Glutamatergic neuron (in vitro differentiated cells): ENCODE data around the gene CA9. TPM values are rescaled to one million over a fixed set of nuclear protein-coding genes. Genes with fewer than 3 reads are reported as not detected.

Experiments used
- DNase-seq: peaks from one replicate; pipeline ENCODE4 v3.0.0; 2022
- H3K27ac Mint-ChIP-seq: one replicate; pipeline ENCODE4 v1.8.0; 2020; ENCODE audit warnings: mild to moderate bottlenecking, mixed read lengths, inconsistent platforms; ENCODE audit not compliant: unreplicated experiment
- H3K27me3 Mint-ChIP-seq: one replicate; pipeline ENCODE4 v1.8.0; 2020; ENCODE audit warnings: mild to moderate bottlenecking, moderate library complexity, mixed read lengths, inconsistent platforms; ENCODE audit not compliant: unreplicated experiment
- H3K36me3 Mint-ChIP-seq: one replicate; pipeline ENCODE4 v1.8.0; 2020; ENCODE audit warnings: mild to moderate bottlenecking, mixed read lengths, inconsistent platforms; ENCODE audit not compliant: unreplicated experiment
- H3K4me1 Mint-ChIP-seq: one replicate; pipeline ENCODE4 v1.8.0; 2020; ENCODE audit warnings: mild to moderate bottlenecking, low read depth, mixed read lengths, inconsistent platforms; ENCODE audit not compliant: unreplicated experiment
- H3K4me3 Mint-ChIP-seq: one replicate; pipeline ENCODE4 v1.8.0; 2020; ENCODE audit warnings: mild to moderate bottlenecking, mixed read lengths, inconsistent platforms; ENCODE audit not compliant: unreplicated experiment
- H3K9me3 Mint-ChIP-seq: one replicate; pipeline ENCODE4 v1.8.0; 2020; ENCODE audit warnings: mild to moderate bottlenecking, moderate library complexity, mixed read lengths, inconsistent platforms; ENCODE audit not compliant: unreplicated experiment
- CTCF ChIP-seq: fragments of 200-600 bp; sonication (generic); IDR thresholded peaks from one replicate; pipeline ENCODE4 v1.5.0; 2021; ENCODE audit not compliant: partially characterized antibody, unreplicated experiment
- long read RNA-seq: library from polyadenylated mRNA; unstranded; transcript quantifications from one replicate; pipeline ENCODE4 v2.0.0, GENCODE V29; 2020; ENCODE audit not compliant: unreplicated experiment
- total RNA-seq: library from RNA; stranded (reverse); fragmentation: NEBNext Ultra II Directional; extraction: Animal tissue kit (Norgen Biotek cat#: 25700); gene quantifications from one replicate; pipeline ENCODE4 v1.2.1, GENCODE V29; 2021; ENCODE audit not compliant: unreplicated experiment

The CA9 gene
- not detected for total RNA-seq
- long read RNA-seq = 0 reads

- no peak for DNase-seq
- H3K27ac Mint-ChIP-seq = no peak within 1 kb of the TSS
- peaks cover 6% of the 10 kb centered on the region for H3K9me3 Mint-ChIP-seq
- H3K4me1 Mint-ChIP-seq = peaks cover 3% of the 10 kb centered on the region
- TF ChIP-seq CTCF = no peak
- peaks cover 4% of the 10 kb centered on the region for H3K27me3 Mint-ChIP-seq
- peak within 1 kb of the TSS; percentile 79 for H3K4me3 Mint-ChIP-seq
- H3K36me3 Mint-ChIP-seq = no peaks in the 10 kb centered on the region
Measured at GRCh38 chr9:35673132-35674024, at the start of gene CA9. Gene CA9 (plus strand): TSS chr9:35673928. CDS start chr9:35673960, 32 bp downstream.

- TF ChIP-seq CTCF = no peak
- no peak for DNase-seq
- Mint-ChIP-seq H3K27ac (no peak overlapping the region), H3K4me3 (no peak overlapping the region), H3K4me1 (no peaks in the 10 kb centered on the region), H3K9me3 (no peaks in the 10 kb centered on the region), H3K36me3 (no peaks in the 10 kb centered on the region), H3K27me3 (no peaks in the 10 kb centered on the region)
Measured at GRCh38 chr9:35627575-35627974, 46.2 kb upstream of the CA9 start.

- TF ChIP-seq CTCF = no peak
- DNase-seq = no peak
- Mint-ChIP-seq H3K27me3 (no peaks in the 10 kb centered on the region), H3K36me3 (no peaks in the 10 kb centered on the region), H3K27ac (no peak overlapping the region), H3K9me3 (no peaks in the 10 kb centered on the region), H3K4me1 (no peaks in the 10 kb centered on the region), H3K4me3 (no peak overlapping the region)
Measured at GRCh38 chr9:35628389-35628991, 45.2 kb upstream of the CA9 start.

- no peak for TF ChIP-seq CTCF
- no peaks in the 10 kb centered on the region for H3K4me1 Mint-ChIP-seq
- no peak overlapping the region for H3K4me3 Mint-ChIP-seq
- no peak for DNase-seq
- no peaks in the 10 kb centered on the region for H3K36me3 Mint-ChIP-seq
- no peaks in the 10 kb centered on the region for H3K27me3 Mint-ChIP-seq
- H3K27ac Mint-ChIP-seq = no peak overlapping the region
- no peaks in the 10 kb centered on the region for H3K9me3 Mint-ChIP-seq
Measured at GRCh38 chr9:35629597-35629996, 44.1 kb upstream of the CA9 start.

- Mint-ChIP-seq H3K4me3 (no peak overlapping the region), H3K27ac (no peak overlapping the region)
- TF ChIP-seq CTCF = no peak
Measured at GRCh38 chr9:35635730-35636129, 38.0 kb upstream of the CA9 start.

More at GRCh38 chr9:35635730-35636129, 38.0 kb upstream of the CA9 start:
- Mint-ChIP-seq H3K9me3 (peaks cover 2% of the 10 kb centered on the region), H3K4me1 (peaks cover 2% of the 10 kb centered on the region), H3K27me3 (no peaks in the 10 kb centered on the region), H3K36me3 (peaks cover 19% of the 10 kb centered on the region)
- DNase-seq = no peak
